ENCODE data around the gene B3GAT3. TPM values are rescaled to one million over a fixed set of nuclear protein-coding genes. Genes with fewer than 3 reads are reported as not detected.

B3GAT3 gene
- 13.5 and 15.9 TPM in 2 replicates for total RNA-seq

GRCh38 chr11:62621567-62622470 is at the start of gene B3GAT3:
B3GAT3 (minus strand) TSS chr11:62621986; CDS start chr11:62621947, 39 bp downstream.

GRCh38 chr11:62665075-62665598 is 43.4 kb upstream of the B3GAT3 start, which contains the start of the genes C11orf98 and CSKMT:
C11orf98 (minus strand) TSS chr11:62665210; CDS start chr11:62665169, 41 bp downstream.
CSKMT (plus strand) TSS chr11:62665312; CDS start chr11:62665880, 568 bp downstream.

DNA sequence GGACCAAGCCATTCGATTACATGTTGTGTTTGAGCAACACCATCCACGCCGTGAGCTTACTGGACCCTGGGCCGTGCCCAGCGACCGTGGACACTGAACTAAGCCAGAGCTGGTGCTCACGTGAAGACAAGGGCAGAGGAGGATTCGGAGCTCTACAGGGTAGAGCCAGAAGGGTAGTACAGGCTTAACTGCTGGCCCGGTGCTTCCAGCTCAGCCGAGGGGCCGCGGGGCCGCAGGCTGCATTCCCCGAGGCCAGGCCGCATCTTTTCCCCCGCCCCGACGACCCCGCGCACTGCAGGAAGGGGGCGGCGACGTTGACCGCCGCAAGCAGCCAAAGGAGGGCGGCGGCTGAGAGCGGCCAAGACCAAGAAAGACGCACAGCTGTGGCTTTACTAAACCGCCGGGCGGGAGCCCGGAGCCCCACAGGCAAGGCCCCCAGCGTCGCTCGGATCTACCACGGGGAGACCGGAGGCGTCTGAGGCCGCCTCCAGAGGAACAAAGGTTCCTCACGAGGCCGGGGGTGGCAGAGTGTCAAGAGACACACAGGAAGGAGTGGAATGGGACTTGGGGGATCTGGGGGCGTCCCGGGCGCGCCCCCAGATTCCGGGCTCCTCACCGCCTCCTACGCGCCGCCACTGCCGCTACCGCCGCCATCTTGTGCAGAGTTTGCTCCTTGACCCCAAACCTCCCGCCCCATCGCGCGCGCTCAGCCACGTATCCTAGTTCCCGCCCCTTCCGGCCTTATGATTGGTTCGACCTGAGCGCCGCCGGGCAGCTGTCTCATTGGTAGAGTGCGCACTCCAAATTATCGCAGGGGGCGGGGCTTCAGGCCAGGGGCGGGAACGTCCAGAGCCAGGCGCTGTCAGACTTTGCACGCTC is 24.4 kb upstream of the B3GAT3 start, which contains the start of gene GANAB:
Gene GANAB, minus strand, starts transcription at position 668 of the 879 bp plus-strand sequence. Its CDS starts 14 bp downstream, at position 654.

GRCh38 chr11:62612366-62613290 is 9.2 kb downstream of the B3GAT3 start, which contains the start of the genes EML3 and ROM1:
EML3 (minus strand) TSS chr11:62612775; CDS start chr11:62612457, 318 bp downstream.
ROM1 (plus strand) TSS chr11:62613257; CDS start chr11:62613282, 25 bp downstream.

DNA sequence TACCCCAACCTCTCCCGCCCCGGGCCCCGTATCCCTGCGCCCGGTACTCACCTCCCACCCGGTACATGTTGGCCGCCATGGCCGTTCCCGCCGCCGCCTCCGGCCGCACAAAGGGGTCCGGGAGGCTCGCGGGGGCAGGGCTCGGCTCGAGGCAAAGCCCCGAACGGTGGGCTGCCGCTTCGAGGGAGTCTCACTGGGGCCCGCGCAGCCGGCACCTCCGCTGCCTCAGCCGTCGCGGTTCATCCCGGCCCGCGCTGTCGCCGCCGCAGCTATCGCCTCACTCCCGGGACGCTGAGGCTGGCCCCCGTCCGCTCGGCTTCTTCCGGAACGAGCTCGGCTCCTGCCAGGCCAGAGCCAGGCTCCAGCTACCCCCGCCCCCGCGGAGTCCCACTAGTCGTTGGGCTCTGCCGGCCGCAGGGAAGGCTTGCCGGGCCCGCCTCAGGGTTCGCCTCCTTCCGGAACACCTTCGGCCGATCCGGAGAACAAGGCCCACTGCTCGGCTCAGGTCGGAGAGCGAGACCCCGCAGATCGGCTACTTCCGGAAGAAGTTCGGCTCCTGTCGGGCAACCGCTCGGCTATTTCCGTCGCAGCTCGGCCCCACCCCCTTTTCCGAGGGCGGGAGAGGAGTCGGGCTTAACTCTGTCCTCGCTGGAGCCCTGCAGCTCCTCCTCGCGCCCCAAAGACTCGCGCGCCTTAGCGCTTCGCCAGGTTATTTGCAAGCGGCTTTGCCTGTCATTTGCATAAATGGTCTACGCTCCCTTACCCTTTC is 20.2 kb downstream of the B3GAT3 start, which contains the start of gene MTA2:
Gene MTA2, minus strand, starts transcription at position 494 of the 769 bp plus-strand sequence. Its CDS starts 415 bp downstream, at position 79.

DNA sequence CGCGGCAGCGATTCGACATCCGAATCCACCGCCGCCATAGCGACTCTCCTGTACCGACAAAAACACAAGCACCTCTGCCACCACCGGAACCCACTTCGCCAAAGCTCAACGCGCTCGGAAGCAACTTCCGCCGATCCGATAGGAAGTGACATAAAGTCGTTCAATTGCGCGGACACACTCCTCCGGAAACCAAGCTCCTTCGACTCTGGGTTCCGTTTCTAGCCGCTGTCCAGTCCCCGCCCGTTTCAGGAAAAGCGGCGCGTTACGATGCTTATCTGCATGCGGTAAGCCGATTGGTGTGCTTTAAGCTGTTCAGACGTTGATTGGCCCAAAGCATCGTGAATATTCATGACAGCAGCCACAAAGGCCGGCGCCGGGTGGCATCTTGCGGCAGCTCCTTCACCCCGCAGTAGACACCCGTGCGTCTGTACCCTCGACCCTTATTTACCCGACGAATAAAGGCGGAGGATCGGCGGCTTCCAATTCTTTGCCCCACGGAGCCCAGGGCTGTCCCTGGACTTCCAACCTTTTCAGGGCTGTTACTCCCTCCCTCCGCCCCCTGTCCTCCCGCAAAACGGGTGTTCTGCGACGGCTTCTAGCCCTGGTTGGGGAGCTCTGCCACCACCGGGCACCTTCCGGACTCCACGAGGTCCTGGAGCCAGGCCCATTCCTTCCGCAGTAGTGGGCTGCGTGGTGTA is 30.2 kb downstream of the B3GAT3 start, which contains the start of gene TUT1:
Gene TUT1, minus strand, starts transcription at position 76 of the 698 bp plus-strand sequence. Its CDS starts 38 bp downstream, at position 38.

DNA sequence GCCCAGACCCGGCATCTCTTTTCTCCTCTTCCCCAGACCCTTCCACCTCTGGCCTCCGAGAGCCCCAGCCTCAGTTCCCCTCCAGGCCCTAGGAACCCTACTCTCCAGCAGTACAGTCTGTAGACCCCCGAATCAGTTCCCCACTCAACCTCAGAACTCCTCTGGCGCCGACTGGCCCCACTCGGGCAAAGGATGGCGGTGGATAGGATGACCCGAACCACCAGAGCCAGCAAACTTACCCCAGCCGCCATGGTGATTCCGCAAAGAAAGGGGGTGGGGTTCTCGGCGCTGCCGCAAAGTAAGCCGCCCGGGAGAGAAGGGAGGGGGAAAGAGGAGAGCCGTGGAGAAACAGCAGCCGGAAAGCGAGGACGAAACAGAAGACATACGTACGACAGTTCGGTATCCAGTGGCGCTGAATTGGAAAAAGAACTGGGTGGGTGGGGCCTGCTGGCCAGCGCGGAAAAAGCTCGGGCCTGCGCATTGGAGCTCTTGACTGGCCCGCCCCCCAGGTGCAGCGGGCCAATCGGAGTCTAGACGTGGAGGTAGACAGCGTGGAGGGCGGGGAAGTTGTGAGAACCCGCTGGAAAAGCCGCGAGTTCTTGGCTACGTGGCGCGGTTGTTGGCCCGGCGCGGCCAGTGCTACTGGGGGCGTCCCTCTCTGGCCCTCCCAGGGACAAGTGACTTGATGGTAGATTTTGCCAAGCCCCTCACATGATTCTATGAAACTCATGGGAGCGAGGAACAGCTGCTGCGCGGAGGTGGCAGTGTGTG is 48.0 kb downstream of the B3GAT3 start, which contains the start of gene EEF1G:
Gene EEF1G, minus strand, starts transcription at position 300 of the 771 bp plus-strand sequence. Its CDS starts 49 bp downstream, at position 251.

Other genes starting within 250 kb of the B3GAT3 start
- gene SCGB1A1, start 203.0 kb downstream of the B3GAT3 start, total RNA-seq: not detected in 2 replicates
- 312 and 461 TPM in 2 replicates for gene AHNAK, start 75.2 kb downstream of the B3GAT3 start, total RNA-seq
- 1,528 and 1,531 TPM in 2 replicates for gene EEF1G, start 48.1 kb downstream of the B3GAT3 start, total RNA-seq
- gene TUT1, start 30.5 kb downstream of the B3GAT3 start, total RNA-seq: 11.7 and 13.0 TPM in 2 replicates
- gene MTA2, start 20.1 kb downstream of the B3GAT3 start, total RNA-seq: 170 and 194 TPM in 2 replicates
- 25.7 and 41.2 TPM in 2 replicates for gene EML3, start 9.2 kb downstream of the B3GAT3 start, total RNA-seq
- gene ROM1, start 8.7 kb downstream of the B3GAT3 start, total RNA-seq: 2.5 and 4.2 TPM in 2 replicates
- gene GANAB, start 24.6 kb upstream of the B3GAT3 start, total RNA-seq: 212 and 258 TPM in 2 replicates
- 14.2 and 19.4 TPM in 2 replicates for gene INTS5, start 31.3 kb upstream of the B3GAT3 start, total RNA-seq
- gene C11orf98, start 43.2 kb upstream of the B3GAT3 start, total RNA-seq: 27.8 and 28.0 TPM in 2 replicates
- gene CSKMT, start 43.3 kb upstream of the B3GAT3 start, total RNA-seq: 6.0 and 6.5 TPM in 2 replicates
- gene UQCC3, start 49.7 kb upstream of the B3GAT3 start, total RNA-seq: 7.7 and 8.7 TPM in 2 replicates
- 1.8 and 1.9 TPM in 2 replicates for gene LBHD1, start 50.3 kb upstream of the B3GAT3 start, total RNA-seq
- gene UBXN1, start 57.1 kb upstream of the B3GAT3 start, total RNA-seq: 138 and 227 TPM in 2 replicates
- 0.43 and 0.60 TPM in 2 replicates for gene LRRN4CL, start 67.5 kb upstream of the B3GAT3 start, total RNA-seq
- 21.1 and 24.7 TPM in 2 replicates for gene BSCL2, start 85.4 kb upstream of the B3GAT3 start, total RNA-seq
- gene GNG3, start 85.7 kb upstream of the B3GAT3 start, total RNA-seq: not detected in 2 replicates
- 8.8 and 9.6 TPM in 2 replicates for gene HNRNPUL2, start 105.5 kb upstream of the B3GAT3 start, total RNA-seq
- 25.8 and 27.8 TPM in 2 replicates for gene TTC9C, start 106.5 kb upstream of the B3GAT3 start, total RNA-seq
- gene ZBTB3, start 132.2 kb upstream of the B3GAT3 start, total RNA-seq: 11.8 and 12.0 TPM in 2 replicates
- gene POLR2G, start 139.6 kb upstream of the B3GAT3 start, total RNA-seq: 71.1 and 73.1 TPM in 2 replicates
- 27.8 and 34.7 TPM in 2 replicates for gene TAF6L, start 149.4 kb upstream of the B3GAT3 start, total RNA-seq
- 21.8 and 30.8 TPM in 2 replicates for gene TMEM179B, start 165.4 kb upstream of the B3GAT3 start, total RNA-seq
- 9.6 and 11.8 TPM in 2 replicates for gene TMEM223, start 170.0 kb upstream of the B3GAT3 start, total RNA-seq
- 15.1 and 15.6 TPM in 2 replicates for gene NXF1, start 183.5 kb upstream of the B3GAT3 start, total RNA-seq
- gene STX5, start 210.1 kb upstream of the B3GAT3 start, total RNA-seq: 41.9 and 42.4 TPM in 2 replicates
- not detected in 2 replicates for gene TEX54, start 210.9 kb upstream of the B3GAT3 start, total RNA-seq
- gene WDR74, start 217.6 kb upstream of the B3GAT3 start, total RNA-seq: 93.5 and 192 TPM in 2 replicates